Panc1 (cell line): ENCODE results near the gene IYD. TPM values are rescaled to one million over a fixed set of nuclear protein-coding genes. Genes with fewer than 3 reads are reported as not detected.

Source experiments
- ATAC-seq: fragments of 200-7000 bp; cut with Tn5 transposase; 2 replicates; pipeline ENCODE4 v1.9.1; 2020; ENCODE audit warnings: mild to moderate bottlenecking, moderate library complexity
- BruUV-seq: library from RNA; stranded (reverse); fragments of 400-500 nt; replicated peaks from 2 replicates; lab custom pipeline; 2021; lab: Mats Ljungman, UMichigan
- CTCF ChIA-PET: fragments of 300-600 bp; sonication (Branson Sonifier 250); formaldehyde crosslinking; loops from one replicate; lab custom pipeline; 2022; ENCODE audit warnings: antibody characterized with exemption; lab: Charles Lee
- POLR2A ChIA-PET: fragments of 300-600 bp; sonication (Branson Sonifier 250); formaldehyde crosslinking; loops from one replicate; lab custom pipeline; 2022; ENCODE audit warnings: antibody characterized with exemption; lab: Charles Lee
- DNase-seq: peaks from one replicate; pipeline ENCODE4 v3.0.0-alpha.2; 2010; ENCODE audit warnings: low read depth, low spot score
- H3K27ac ChIP-seq: 2 replicates; pipeline ENCODE4 v1.5.1; 2011; ENCODE audit warnings: mild to moderate bottlenecking, low read length, inconsistent platforms
- H3K27me3 ChIP-seq: fragments of 200-500 bp; sonication (Bioruptor generic); 2 replicates; pipeline ENCODE4 v1.6.0; 2014; ENCODE audit warnings: low read length, inconsistent platforms; ENCODE audit not compliant: control insufficient read depth, insufficient read depth
- H3K36me3 ChIP-seq: fragments of 200-500 bp; sonication (Bioruptor generic); 2 replicates; pipeline ENCODE4 v1.5.1; 2014; ENCODE audit warnings: inconsistent platforms, mild to moderate bottlenecking, low read length, moderate library complexity; ENCODE audit not compliant: control insufficient read depth, insufficient read depth
- H3K4me1 ChIP-seq: 2 replicates; pipeline ENCODE4 v1.5.1; 2011; ENCODE audit warnings: inconsistent platforms, mild to moderate bottlenecking, low read length, moderate library complexity; ENCODE audit not compliant: control insufficient read depth, insufficient read depth
- H3K4me3 ChIP-seq, 2 experiments: 2 replicates each; pipeline ENCODE4 v1.5.1; 2011 to 2012; ENCODE audit warnings: low read depth in 2 of 2, low read length in 2 of 2, mild to moderate bottlenecking in 2 of 2, inconsistent platforms in 1 of 2, moderate library complexity in 1 of 2
- H3K9me3 ChIP-seq: fragments of 200-500 bp; sonication (Bioruptor generic); 2 replicates; pipeline ENCODE4 v1.5.1; 2014; ENCODE audit warnings: low read depth, mild to moderate bottlenecking, inconsistent platforms, low read length, moderate library complexity; ENCODE audit not compliant: control insufficient read depth, insufficient read depth
- POLR2AphosphoS5 ChIP-seq: IDR thresholded peaks from 2 replicates; pipeline ENCODE4 v1.6.1; 2012; ENCODE audit warnings: mild to moderate bottlenecking, low read depth, low read length, moderate library complexity
- SIN3A ChIP-seq: IDR thresholded peaks from 2 replicates; pipeline ENCODE4 v1.6.1; 2012; ENCODE audit warnings: low read depth, mild to moderate bottlenecking, low read length, moderate library complexity, borderline replicate concordance; ENCODE audit not compliant: insufficient read depth
- TCF7L2 ChIP-seq: IDR thresholded peaks from 2 replicates; pipeline ENCODE4 v1.6.1; 2011; ENCODE audit warnings: mild to moderate bottlenecking, low read depth, low read length, inconsistent platforms
- in situ Hi-C: cut with HindIII; loops from 2 replicates; pipeline ENCODE4 v1.10.0; 2016; ENCODE audit warnings: low sequenced_read_pairs, low pct_unique_long_range_greater_than_20kb
- intact Hi-C: fragments of 100-400 bp; cut with micrococcal nuclease; formaldehyde crosslinking; loops from one replicate; pipeline ENCODE4 v1.10.0; 2022; ENCODE audit not compliant: unreplicated experiment
- total RNA-seq: library from RNA; stranded (reverse); gene quantifications from one replicate; pipeline ENCODE4 v1.2.1, GENCODE V29; 2021; ENCODE audit not compliant: unreplicated experiment
- TF ChIP-seq, protein P1 (sequence below), 2 experiments: IDR thresholded peaks; 2 replicates each; pipeline ENCODE4 v1.6.1; 2011 to 2012; ENCODE audit warnings: low read depth in 2 of 2, control low read depth in 1 of 2, low read length in 1 of 2, mild to moderate bottlenecking in 1 of 2, moderate library complexity in 1 of 2; ENCODE audit not compliant: insufficient read depth in 1 of 2
- TF ChIP-seq, protein P2 (sequence below): fragments of 450-650 bp; IDR thresholded peaks from 2 replicates; pipeline ENCODE4 v1.5.1; 2017; ENCODE audit warnings: mild to moderate bottlenecking

IYD gene
- total RNA-seq, 1 experiment from 2014 or later, result 0.03 TPM

- Histone ChIP-seq H3K4me3 (no peak overlapping the region), H3K9me3 (no peaks in the 10 kb centered on the region), H3K27me3 (no peaks in the 10 kb centered on the region), H3K4me1 (no peaks in the 10 kb centered on the region), H3K36me3 (no peaks in the 10 kb centered on the region), H3K27ac (no peak overlapping the region)
- TF ChIP-seq POLR2AphosphoS5 (no peak), TCF7L2 (no peak), SIN3A (no peak)
- TF ChIP-seq, protein P1, sequence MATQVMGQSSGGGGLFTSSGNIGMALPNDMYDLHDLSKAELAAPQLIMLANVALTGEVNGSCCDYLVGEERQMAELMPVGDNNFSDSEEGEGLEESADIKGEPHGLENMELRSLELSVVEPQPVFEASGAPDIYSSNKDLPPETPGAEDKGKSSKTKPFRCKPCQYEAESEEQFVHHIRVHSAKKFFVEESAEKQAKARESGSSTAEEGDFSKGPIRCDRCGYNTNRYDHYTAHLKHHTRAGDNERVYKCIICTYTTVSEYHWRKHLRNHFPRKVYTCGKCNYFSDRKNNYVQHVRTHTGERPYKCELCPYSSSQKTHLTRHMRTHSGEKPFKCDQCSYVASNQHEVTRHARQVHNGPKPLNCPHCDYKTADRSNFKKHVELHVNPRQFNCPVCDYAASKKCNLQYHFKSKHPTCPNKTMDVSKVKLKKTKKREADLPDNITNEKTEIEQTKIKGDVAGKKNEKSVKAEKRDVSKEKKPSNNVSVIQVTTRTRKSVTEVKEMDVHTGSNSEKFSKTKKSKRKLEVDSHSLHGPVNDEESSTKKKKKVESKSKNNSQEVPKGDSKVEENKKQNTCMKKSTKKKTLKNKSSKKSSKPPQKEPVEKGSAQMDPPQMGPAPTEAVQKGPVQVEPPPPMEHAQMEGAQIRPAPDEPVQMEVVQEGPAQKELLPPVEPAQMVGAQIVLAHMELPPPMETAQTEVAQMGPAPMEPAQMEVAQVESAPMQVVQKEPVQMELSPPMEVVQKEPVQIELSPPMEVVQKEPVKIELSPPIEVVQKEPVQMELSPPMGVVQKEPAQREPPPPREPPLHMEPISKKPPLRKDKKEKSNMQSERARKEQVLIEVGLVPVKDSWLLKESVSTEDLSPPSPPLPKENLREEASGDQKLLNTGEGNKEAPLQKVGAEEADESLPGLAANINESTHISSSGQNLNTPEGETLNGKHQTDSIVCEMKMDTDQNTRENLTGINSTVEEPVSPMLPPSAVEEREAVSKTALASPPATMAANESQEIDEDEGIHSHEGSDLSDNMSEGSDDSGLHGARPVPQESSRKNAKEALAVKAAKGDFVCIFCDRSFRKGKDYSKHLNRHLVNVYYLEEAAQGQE (IDR thresholded peaks at IDR 0.05; ENCODE audit: insufficient read depth in 1 of 2, low read depth in 2 of 2, low read length in 1 of 2), result no peak
- TF ChIP-seq, protein P2, sequence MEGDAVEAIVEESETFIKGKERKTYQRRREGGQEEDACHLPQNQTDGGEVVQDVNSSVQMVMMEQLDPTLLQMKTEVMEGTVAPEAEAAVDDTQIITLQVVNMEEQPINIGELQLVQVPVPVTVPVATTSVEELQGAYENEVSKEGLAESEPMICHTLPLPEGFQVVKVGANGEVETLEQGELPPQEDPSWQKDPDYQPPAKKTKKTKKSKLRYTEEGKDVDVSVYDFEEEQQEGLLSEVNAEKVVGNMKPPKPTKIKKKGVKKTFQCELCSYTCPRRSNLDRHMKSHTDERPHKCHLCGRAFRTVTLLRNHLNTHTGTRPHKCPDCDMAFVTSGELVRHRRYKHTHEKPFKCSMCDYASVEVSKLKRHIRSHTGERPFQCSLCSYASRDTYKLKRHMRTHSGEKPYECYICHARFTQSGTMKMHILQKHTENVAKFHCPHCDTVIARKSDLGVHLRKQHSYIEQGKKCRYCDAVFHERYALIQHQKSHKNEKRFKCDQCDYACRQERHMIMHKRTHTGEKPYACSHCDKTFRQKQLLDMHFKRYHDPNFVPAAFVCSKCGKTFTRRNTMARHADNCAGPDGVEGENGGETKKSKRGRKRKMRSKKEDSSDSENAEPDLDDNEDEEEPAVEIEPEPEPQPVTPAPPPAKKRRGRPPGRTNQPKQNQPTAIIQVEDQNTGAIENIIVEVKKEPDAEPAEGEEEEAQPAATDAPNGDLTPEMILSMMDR, result no peak
- ATAC-seq (no peak), DNase-seq (no peak)
- no TSS peak for BruUV-seq
- ChIA-PET POLR2A (no interaction called here), CTCF (no interaction called here)
- in situ Hi-C loops, result no loop called here
- intact Hi-C loops, result no loop called here
Observed at GRCh38 chr6:150435360-150435759, 66.5 kb downstream of the IYD start.

GRCh38 chr6:150435832-150436231 is 67.0 kb downstream of the IYD start:
- H3K4me3 ChIP-seq, result no peak overlapping the region
- no peak for ATAC-seq
- intact Hi-C loops, result no loop called here
- H3K4me1 ChIP-seq, result no peaks in the 10 kb centered on the region
- in situ Hi-C loops, result no loop called here
- BruUV-seq, result no TSS peak
- no peaks in the 10 kb centered on the region for H3K27me3 ChIP-seq
- DNase-seq, result no peak
- TF ChIP-seq POLR2AphosphoS5, result no peak
- TF ChIP-seq TCF7L2, result no peak
- TF ChIP-seq, protein P2, result no peak
- TF ChIP-seq SIN3A, result no peak
- H3K36me3 ChIP-seq, result no peaks in the 10 kb centered on the region
- H3K27ac ChIP-seq, result no peak overlapping the region
- ChIA-PET POLR2A (no interaction called here), CTCF (no interaction called here)
- H3K9me3 ChIP-seq, result no peaks in the 10 kb centered on the region
